H9 (cell line): ENCODE data around the gene KBTBD13. TPM values are rescaled to one million over a fixed set of nuclear protein-coding genes. Genes with fewer than 3 reads are reported as not detected.
A peak's percentile ranks its signal among the peaks of the same experiment; 100 is the strongest.

Experiments
- DNase-seq: peaks from one replicate; pipeline ENCODE4 v3.0.0-alpha.2; 2017
- H2AFZ ChIP-seq: one replicate; pipeline ENCODE4 v1.6.1; 2013; ENCODE audit warnings: mild to moderate bottlenecking, low read length, control low read depth, moderate library complexity
- H2AK5ac ChIP-seq: 2 replicates; pipeline ENCODE4 v1.6.1; 2013; ENCODE audit warnings: low read length, control low read depth, mixed read lengths; ENCODE audit not compliant: insufficient read length
- H2BK120ac ChIP-seq: one replicate; pipeline ENCODE4 v1.6.1; 2013; ENCODE audit warnings: low read depth, mild to moderate bottlenecking, low read length, control low read depth, inconsistent platforms; ENCODE audit not compliant: poor library complexity, severe bottlenecking
- H2BK12ac ChIP-seq: 2 replicates; pipeline ENCODE4 v1.6.1; 2013; ENCODE audit warnings: low read length, control low read depth, mixed read lengths, low read depth; ENCODE audit not compliant: insufficient read length
- H2BK15ac ChIP-seq: 2 replicates; pipeline ENCODE4 v1.6.1; 2013; ENCODE audit warnings: low read depth, low read length, control low read depth
- H2BK20ac ChIP-seq: one replicate; pipeline ENCODE4 v1.6.1; 2013; ENCODE audit warnings: low read depth, mild to moderate bottlenecking, low read length, control low read depth, inconsistent platforms; ENCODE audit not compliant: poor library complexity, severe bottlenecking
- H2BK5ac ChIP-seq: 2 replicates; pipeline ENCODE4 v1.6.1; 2013; ENCODE audit warnings: low read length, control low read depth, mixed read lengths; ENCODE audit not compliant: insufficient read length
- H3K14ac ChIP-seq: 2 replicates; pipeline ENCODE4 v1.6.1; 2013; ENCODE audit warnings: low read length, control low read depth; ENCODE audit not compliant: insufficient read depth
- H3K18ac ChIP-seq: 2 replicates; pipeline ENCODE4 v1.6.1; 2013; ENCODE audit warnings: low read depth, mild to moderate bottlenecking, mixed read lengths, low read length, control low read depth; ENCODE audit not compliant: insufficient read length
- H3K23ac ChIP-seq: 2 replicates; pipeline ENCODE4 v1.6.1; 2013; ENCODE audit warnings: low read length, control low read depth, mixed read lengths, low read depth; ENCODE audit not compliant: insufficient read length
- H3K23me2 ChIP-seq: 2 replicates; pipeline ENCODE4 v1.6.1; 2013; ENCODE audit warnings: low read depth, mild to moderate bottlenecking, mixed read lengths, low read length, control low read depth; ENCODE audit not compliant: insufficient read length, poor library complexity, severe bottlenecking
- H3K27ac ChIP-seq: 2 replicates; pipeline ENCODE4 v1.5.1; 2013; ENCODE audit warnings: low read length, control low read depth, mixed read lengths, low read depth; ENCODE audit not compliant: insufficient read length
- H3K27me3 ChIP-seq: 2 replicates; pipeline ENCODE4 v1.6.1; 2013; ENCODE audit warnings: low read length, control low read depth, inconsistent platforms; ENCODE audit not compliant: insufficient read depth
- H3K4ac ChIP-seq: 2 replicates; pipeline ENCODE4 v1.6.1; 2013; ENCODE audit warnings: low read depth, mild to moderate bottlenecking, control low read depth, inconsistent platforms, low read length, moderate library complexity
- H3K4me1 ChIP-seq: 2 replicates; pipeline ENCODE4 v1.6.1; 2013; ENCODE audit warnings: low read length, control low read depth, inconsistent platforms; ENCODE audit not compliant: insufficient read depth
- H3K4me2 ChIP-seq: 2 replicates; pipeline ENCODE4 v1.6.1; 2013; ENCODE audit warnings: low read length, control low read depth, mixed read lengths; ENCODE audit not compliant: insufficient read length, insufficient read depth
- H3K56ac ChIP-seq: 2 replicates; pipeline ENCODE4 v1.6.1; 2013; ENCODE audit warnings: low read depth, mild to moderate bottlenecking, mixed read lengths, low read length, control low read depth; ENCODE audit not compliant: insufficient read length
- H3K79me1 ChIP-seq: 2 replicates; pipeline ENCODE4 v1.6.1; 2013; ENCODE audit warnings: low read depth, mild to moderate bottlenecking, moderate library complexity, low read length, control low read depth, inconsistent platforms; ENCODE audit not compliant: insufficient read depth, poor library complexity, severe bottlenecking
- H3K79me2 ChIP-seq: 2 replicates; pipeline ENCODE4 v1.6.1; 2013; ENCODE audit warnings: low read length, control low read depth, inconsistent platforms; ENCODE audit not compliant: insufficient read depth
- H3K9ac ChIP-seq: 2 replicates; pipeline ENCODE4 v1.6.1; 2013; ENCODE audit warnings: low read length, control low read depth, mixed read lengths; ENCODE audit not compliant: insufficient read length; ENCODE audit errors: extremely low read depth
- H3K9me3 ChIP-seq: one replicate; pipeline ENCODE4 v1.6.1; 2013; ENCODE audit warnings: low read depth, low read length, inconsistent platforms; ENCODE audit not compliant: control insufficient read depth
- H3T11ph ChIP-seq: one replicate; pipeline ENCODE4 v1.6.1; 2013; ENCODE audit warnings: mild to moderate bottlenecking, low read length, control low read depth, inconsistent platforms
- H4K20me1 ChIP-seq: one replicate; pipeline ENCODE4 v1.6.1; 2013; ENCODE audit not compliant: control insufficient read depth, insufficient read length, insufficient read depth
- H4K5ac ChIP-seq: 2 replicates; pipeline ENCODE4 v1.6.1; 2013; ENCODE audit warnings: low read depth, mild to moderate bottlenecking, mixed read lengths, low read length, control low read depth; ENCODE audit not compliant: insufficient read length
- H4K8ac ChIP-seq: replicated peaks from 2 replicates; pipeline ENCODE4 v1.6.1; 2013; ENCODE audit warnings: low read length, control low read depth, mixed read lengths, low read depth; ENCODE audit not compliant: insufficient read length
- H4K91ac ChIP-seq: 2 replicates; pipeline ENCODE4 v1.6.1; 2013; ENCODE audit warnings: low read depth, mild to moderate bottlenecking, moderate library complexity, mixed read lengths, low read length, control low read depth; ENCODE audit not compliant: insufficient read length
- H3K27ac Mint-ChIP-seq, 3 experiments: 2 replicates in 2 of 3; 3 replicates in 1 of 3; pipeline ENCODE4 v1.8.0; 2020 to 2021; ENCODE audit warnings: mixed read lengths in 3 of 3, mild to moderate bottlenecking in 1 of 3, moderate library complexity in 1 of 3
- H3K27me3 Mint-ChIP-seq: 2 replicates; pipeline ENCODE4 v1.8.0; 2021; ENCODE audit warnings: low read depth, mild to moderate bottlenecking, moderate library complexity, mixed read lengths
- H3K36me3 Mint-ChIP-seq, 3 experiments: 2 replicates in 2 of 3; 3 replicates in 1 of 3; pipeline ENCODE4 v1.8.0; 2020 to 2021; ENCODE audit warnings: low read depth in 3 of 3, mixed read lengths in 3 of 3; ENCODE audit not compliant: insufficient read depth in 1 of 3
- H3K4me1 Mint-ChIP-seq, 2 experiments: 2 replicates each; pipeline ENCODE4 v1.8.0; 2020; ENCODE audit warnings: mixed read lengths in 2 of 2
- H3K4me3 Mint-ChIP-seq, 2 experiments: 2 replicates in 1 of 2; 3 replicates in 1 of 2; pipeline ENCODE4 v1.8.0; 2020 to 2021; ENCODE audit warnings: mild to moderate bottlenecking in 2 of 2, mixed read lengths in 2 of 2, moderate library complexity in 1 of 2
- H3K9me3 Mint-ChIP-seq, 2 experiments: 2 replicates in 1 of 2; 3 replicates in 1 of 2; pipeline ENCODE4 v1.8.0; 2020; ENCODE audit warnings: mild to moderate bottlenecking in 2 of 2, mixed read lengths in 2 of 2, moderate library complexity in 1 of 2
- CTCF ChIP-seq: fragments of 200-600 bp; sonication (generic); conservative IDR thresholded peaks from 3 replicates; pipeline ENCODE4 v1.8.0; 2021; ENCODE audit warnings: antibody characterized with exemption, mild to moderate bottlenecking
- WGBS: extraction: QIAGEN DNeasy Blood & Tissue Kit; methylation state at CpG from one replicate; pipeline ENCODE4 v1.1.7; 2013; ENCODE audit warnings: missing lambda C conversion rate, low lambda C conversion rate, mixed read lengths; ENCODE audit not compliant: insufficient read length; ENCODE audit errors: extremely low coverage; 5-methylcytosine and 5-hydroxymethylcytosine counted together
- total RNA-seq: library from RNA; stranded (reverse); gene quantifications from 2 replicates; pipeline ENCODE4 v1.2.1, GENCODE V29; 2021

Gene KBTBD13
- total RNA-seq, 1 experiment from 2014 or later, result not detected

- Histone ChIP-seq H4K91ac (no peak overlapping the region), H3K4ac (no peak overlapping the region), H2BK5ac (no peak overlapping the region), H3K56ac (no peak overlapping the region), H3K79me1 (no peaks in the 10 kb centered on the region), H3K14ac (no peak overlapping the region), H2AK5ac (no peak overlapping the region), H3K9me3 (no peaks in the 10 kb centered on the region), H3K18ac (no peak overlapping the region), H3K9ac (no peak overlapping the region), H2BK120ac (no peak overlapping the region), H3K4me1 (no peaks in the 10 kb centered on the region), H3K23ac (no peak overlapping the region), H3K23me2 (no peaks in the 10 kb centered on the region), H3K27me3 (no peaks in the 10 kb centered on the region), H3K79me2 (no peaks in the 10 kb centered on the region), H2BK20ac (no peak overlapping the region), H3K4me2 (no peak overlapping the region), H3T11ph (no peak overlapping the region), H4K8ac (no peak overlapping the region), H2BK12ac (no peak overlapping the region), H2AFZ (no peak overlapping the region), H4K5ac (no peak overlapping the region), H4K20me1 (no peaks in the 10 kb centered on the region), H2BK15ac (no peak overlapping the region), H3K27ac (no peak overlapping the region)
- WGBS, result no CpG with 5 or more reads among the region's 9 CpGs
- peaks cover 0 to 6% (median 4%) of the 10 kb centered on the region in 3 experiments; a peak in 3 of 7 replicates for H3K36me3 Mint-ChIP-seq
- H3K27me3 Mint-ChIP-seq, result no peaks in the 10 kb centered on the region
- TF ChIP-seq CTCF, result no peak
- H3K4me3 Mint-ChIP-seq, result no peak overlapping the region
- no peaks in the 10 kb centered on the region for H3K4me1 Mint-ChIP-seq
- no peak for DNase-seq
- H3K9me3 Mint-ChIP-seq, result no peaks in the 10 kb centered on the region
- peak overlapping the region in 1 of 3 experiments; percentile 19; a peak in 2 of 7 replicates for H3K27ac Mint-ChIP-seq
Measured at GRCh38 chr15:65056106-65056505, 20.4 kb upstream of the KBTBD13 start.
